ENCODE measurements around the gene NACA2.
"Not testable (repeated sequence)": the region's sequence is repeated elsewhere in the genome, so short reads cannot be mapped to it uniquely, and the experiment has no call there.

The NACA2 gene

DNA sequence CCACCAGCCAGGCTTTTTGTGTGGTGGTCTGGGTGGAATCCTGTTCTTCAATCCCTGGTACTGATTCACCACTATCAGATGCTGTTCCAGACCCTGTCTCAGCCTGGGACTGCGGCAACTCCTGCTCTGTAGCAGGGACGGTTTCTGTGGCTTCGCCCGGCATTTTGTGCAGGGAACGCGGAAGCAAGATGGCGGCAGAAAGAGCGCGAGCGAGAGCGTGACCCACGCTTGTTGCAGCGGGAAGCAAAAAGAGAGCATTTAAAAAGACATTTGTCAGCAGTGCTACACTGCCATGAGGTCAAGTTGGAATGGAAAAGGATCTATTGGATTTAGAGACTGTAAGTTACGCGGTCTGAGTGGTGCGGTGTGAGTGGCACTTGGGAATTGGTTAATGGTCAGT, at the start of gene NACA2:
NACA2 (minus strand) TSS at position 202 of the 400 bp plus-strand sequence; CDS start at position 163, 39 bp downstream.
- no peak for DNase-seq (ENCODE audit: low read depth)

DNA sequence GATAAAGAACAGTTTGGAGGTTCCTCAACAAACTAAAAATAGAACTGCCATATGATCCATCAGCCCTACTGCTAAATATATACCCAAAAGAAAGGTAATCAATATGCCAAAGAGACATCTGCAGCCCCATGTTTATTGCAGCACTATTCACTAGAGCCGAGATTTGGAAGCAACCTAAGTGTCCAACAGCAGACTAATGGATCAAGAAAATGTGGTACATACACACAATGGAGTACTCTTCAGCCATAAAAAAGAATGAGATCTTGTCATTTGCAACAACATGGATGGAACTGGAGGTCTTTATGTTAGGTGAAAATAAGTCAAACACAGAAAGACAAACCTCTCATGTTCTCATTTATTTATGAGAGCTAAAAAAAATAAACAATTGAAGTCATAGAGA, 48.8 kb upstream of the NACA2 start:
- no peak for DNase-seq (ENCODE audit: low read depth)

DNA sequence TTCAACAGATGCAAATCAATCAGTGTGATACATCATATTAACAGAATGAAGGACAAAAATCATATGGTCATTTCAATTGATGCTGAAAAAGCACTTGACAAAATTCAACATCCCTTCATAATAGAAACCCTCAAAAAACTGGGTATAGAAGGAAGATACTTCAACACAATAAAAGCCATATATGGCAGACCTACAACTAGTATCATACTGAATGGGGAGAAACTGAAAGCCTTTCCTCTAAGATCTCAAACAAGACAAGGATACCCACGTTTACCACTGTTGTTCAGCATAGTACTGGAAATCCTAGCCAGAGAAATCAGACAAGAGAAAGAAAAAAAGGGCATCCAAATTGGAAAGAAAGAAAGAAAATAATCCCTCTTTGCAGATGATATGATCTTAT, 47.1 kb upstream of the NACA2 start:
- no peak for DNase-seq (ENCODE audit: low read depth)

- peak; percentile 7 for DNase-seq (ENCODE audit: low read depth)
Measured at GRCh38 chr17:61635913-61636432, 45.0 kb upstream of the NACA2 start.

DNA sequence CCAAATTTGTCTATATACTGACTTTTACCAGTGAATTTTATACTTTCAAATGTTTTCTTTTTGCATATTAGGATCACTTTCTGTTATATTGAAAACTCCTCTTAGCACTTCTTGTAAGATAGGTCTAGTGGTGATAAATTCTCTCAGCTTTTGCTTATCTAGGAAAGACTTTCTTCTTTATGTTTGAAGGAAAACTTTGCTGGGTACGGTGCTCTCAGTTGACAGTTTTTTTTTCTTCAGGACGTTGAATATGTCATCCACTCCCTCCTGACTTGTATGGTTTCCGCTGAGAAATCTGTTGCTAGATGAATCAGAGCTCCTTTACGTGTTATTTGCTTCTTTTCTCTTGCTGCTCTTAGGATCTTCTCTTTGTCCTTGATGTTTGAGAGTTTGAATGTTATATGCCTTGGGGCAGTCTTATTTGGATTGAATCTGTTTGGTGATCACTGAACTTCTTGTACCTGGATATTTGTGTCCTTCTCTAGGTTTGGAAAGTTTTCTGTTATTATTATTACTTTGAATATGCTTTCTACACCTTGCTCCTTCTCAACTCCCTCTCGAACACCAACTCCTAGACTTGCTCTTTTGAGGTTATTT, 44.0 kb upstream of the NACA2 start:
- no peak for DNase-seq (ENCODE audit: low read depth)

DNA sequence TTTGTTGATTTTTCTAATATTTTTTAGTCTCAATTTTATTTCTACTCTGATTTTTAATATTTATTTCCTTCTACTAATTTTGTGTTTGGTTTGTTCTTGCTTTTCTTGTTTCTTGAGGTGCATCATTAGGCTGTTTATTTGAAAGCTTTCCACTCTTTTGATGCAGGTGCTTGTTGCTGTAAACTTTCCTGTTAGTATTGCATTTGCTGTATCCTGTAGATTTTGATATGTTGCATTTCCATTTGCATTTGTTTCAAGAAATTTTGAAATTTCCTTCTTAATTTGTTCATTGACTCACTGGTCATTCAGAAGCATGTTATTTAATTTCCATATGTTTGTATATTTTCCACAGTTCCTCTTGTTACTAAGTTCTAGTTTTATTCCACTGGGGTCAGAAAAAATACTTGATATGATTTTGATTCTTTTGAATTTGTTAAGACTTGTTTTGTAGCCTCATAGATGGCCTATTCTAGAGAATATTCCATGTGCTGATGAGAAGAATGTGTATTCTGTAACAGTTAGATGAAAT, 43.1 kb upstream of the NACA2 start:
- no peak for DNase-seq (ENCODE audit: low read depth)

- DNase-seq (ENCODE audit: low read depth) = no peak
Measured at GRCh38 chr17:61632826-61633225, 41.8 kb upstream of the NACA2 start.

- no peak for DNase-seq (ENCODE audit: low read depth)
Measured at GRCh38 chr17:61631800-61632199, 40.8 kb upstream of the NACA2 start.

- not testable (repeated sequence) for DNase-seq (ENCODE audit: low read depth)
Measured at GRCh38 chr17:61628158-61628557, 37.1 kb upstream of the NACA2 start.

DNA sequence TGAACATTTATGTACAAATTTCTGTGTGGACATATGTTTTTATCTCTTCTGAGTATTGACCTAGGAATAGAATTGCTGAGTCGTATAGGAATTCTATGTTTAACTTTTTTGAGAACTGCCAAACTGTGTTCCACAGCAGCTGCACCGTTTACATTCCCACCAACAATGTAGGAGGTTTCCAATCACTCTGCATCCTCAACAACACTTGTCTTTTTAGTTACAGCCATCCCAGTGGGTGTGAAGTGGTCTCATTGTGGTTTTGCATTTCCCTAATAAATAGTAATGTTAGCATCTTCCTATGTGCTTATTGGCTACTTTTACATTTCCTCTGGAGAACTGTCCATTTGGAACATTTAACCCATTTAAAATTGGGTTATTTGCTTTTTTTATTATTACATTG, 36.6 kb upstream of the NACA2 start:
- DNase-seq (ENCODE audit: low read depth) = no peak

DNA sequence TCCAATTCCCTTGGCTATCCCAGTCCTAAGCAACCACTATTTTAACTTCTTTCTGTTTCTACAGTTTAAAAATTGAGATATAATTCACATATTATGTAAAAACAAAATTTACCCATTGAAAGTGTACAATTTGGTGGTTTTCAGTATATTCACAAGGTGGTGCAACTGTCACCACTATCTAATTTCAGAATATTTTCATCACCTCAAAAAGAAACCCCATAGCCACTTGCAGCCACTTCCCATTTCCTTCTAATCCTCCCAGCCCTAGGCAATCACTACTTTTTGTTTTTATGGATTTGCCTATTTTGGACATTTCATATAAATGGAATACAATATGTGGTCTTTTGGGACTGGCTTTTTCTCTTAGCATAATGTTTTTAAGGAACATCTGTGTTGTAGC, 36.1 kb upstream of the NACA2 start:
- DNase-seq (ENCODE audit: low read depth) = no peak

- no peak for DNase-seq (ENCODE audit: low read depth)
Measured at GRCh38 chr17:61625564-61625963, 34.5 kb upstream of the NACA2 start.

- no peak for DNase-seq (ENCODE audit: low read depth)
Measured at GRCh38 chr17:61624951-61625350, 33.9 kb upstream of the NACA2 start.

GRCh38 chr17:61621317-61621716, 30.3 kb upstream of the NACA2 start:
- no peak for DNase-seq (ENCODE audit: low read depth)

DNA sequence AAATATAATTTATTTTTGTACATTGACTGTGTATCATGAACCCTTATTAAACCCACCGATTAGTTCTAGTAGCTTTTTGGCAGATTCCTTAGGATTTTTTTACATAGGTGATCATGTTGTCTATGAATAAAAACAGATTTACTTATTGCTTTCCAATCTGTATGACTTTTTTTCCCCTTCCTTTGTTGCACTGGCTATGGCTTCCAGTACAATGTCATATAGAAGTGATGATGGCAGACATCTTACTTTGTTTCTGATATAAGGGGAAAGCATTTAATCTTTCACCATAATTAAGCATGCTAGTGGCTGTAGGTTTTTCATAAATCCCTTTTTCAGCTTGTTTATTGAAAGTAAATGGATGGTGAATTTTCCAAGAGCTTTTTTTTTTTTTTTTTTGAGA, 28.9 kb upstream of the NACA2 start:
- DNase-seq (ENCODE audit: low read depth) = no peak

DNA sequence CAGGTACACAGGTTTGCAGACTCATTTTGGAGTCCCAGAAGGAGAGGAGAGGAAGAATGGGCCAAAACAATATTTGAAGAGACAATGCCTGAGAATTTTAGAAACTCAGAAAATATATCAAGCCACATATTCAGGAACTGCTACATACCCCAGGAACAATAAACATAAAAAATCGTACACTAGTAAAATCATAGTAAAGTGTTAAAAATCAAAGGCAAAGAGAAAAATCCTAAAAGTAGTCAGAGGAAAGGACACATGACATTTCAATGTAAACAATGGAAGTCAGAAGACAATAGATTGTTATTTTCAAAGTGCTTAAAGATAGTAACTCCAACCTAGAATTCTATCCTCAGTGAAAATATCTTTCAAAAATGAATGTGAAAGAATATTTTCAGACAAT, 28.5 kb upstream of the NACA2 start:
- no peak for DNase-seq (ENCODE audit: low read depth)

DNA sequence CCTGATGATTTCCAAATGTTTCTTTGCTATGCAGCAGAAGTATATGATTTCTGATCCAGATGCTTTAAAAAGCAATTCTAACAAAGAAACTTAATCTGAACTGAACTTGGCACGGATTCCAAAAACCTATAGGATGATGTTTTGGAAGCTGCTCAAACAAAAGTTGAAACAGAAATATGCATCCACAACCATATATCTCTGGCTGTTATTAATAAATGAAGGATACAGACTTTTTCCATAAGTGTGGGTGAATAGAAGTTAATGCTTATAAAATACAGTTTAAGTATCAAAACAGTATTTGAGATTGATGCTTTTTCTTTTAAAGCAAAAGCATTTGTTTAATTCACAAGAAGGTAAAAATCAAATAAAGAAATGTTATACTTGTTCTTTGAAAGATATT, 27.9 kb upstream of the NACA2 start:
- DNase-seq (ENCODE audit: low read depth) = no peak

GRCh38 chr17:61617330-61617729, 26.3 kb upstream of the NACA2 start:
- DNase-seq (ENCODE audit: low read depth) = no peak

DNA sequence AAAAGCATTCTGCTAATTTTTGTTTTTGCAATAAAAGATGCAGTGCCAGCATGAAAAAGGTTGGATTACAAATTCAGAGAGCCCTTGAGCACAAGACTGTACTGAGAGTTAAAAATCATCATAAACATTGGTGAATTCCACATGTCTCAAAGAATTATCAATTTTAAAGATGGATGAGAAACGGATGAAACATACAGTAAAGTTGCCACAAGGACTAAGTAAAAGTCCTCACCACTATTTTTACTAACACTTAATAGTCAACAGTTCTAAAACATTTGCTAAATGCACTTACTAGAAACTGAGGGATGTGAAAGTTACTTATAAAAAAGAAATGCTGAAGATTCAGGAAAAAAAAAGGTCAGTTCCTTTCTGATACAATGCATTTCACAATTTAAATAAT, 25.8 kb upstream of the NACA2 start:
- no peak for DNase-seq (ENCODE audit: low read depth)

DNA sequence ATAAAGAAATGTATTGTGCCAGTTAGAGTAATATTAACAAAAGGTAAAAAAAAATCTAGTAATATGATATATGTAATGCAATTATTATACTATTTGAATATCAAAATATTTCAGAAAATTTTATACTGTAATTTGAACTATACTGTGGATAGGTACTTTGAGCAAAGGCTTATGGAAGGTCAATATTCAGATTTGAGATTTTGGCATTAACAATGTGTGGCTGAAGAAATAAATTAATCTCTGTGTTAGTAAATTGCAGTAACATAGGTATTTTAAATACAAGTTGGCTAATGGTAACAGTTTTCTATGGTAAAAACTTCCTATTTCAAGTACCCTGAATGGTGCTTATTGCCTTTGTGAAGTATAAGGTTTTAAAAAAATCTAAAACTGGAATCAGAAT, 23.2 kb upstream of the NACA2 start:
- DNase-seq (ENCODE audit: low read depth) = no peak

GRCh38 chr17:61611323-61611722, 20.3 kb upstream of the NACA2 start:
- DNase-seq (ENCODE audit: low read depth) = no peak

DNA sequence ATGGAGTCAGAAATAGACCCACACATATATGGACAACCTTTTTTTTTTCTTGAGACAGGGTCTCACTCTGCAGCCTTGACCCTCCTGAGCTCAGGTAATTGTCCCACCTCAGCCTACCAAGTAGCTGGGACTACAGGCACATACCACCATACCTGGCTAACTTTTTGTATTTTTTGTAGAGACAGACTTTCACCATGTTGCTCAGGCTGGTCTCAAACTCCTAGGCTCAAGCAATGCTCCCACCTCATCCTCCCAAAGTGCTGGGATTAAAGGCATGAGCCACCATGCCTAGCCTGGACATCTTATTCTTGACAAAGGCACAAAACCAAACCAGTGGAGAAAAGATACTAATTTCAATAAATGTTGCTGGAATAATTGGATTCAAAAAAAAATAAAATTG, 14.7 kb upstream of the NACA2 start:
- no peak for DNase-seq (ENCODE audit: low read depth)

DNA sequence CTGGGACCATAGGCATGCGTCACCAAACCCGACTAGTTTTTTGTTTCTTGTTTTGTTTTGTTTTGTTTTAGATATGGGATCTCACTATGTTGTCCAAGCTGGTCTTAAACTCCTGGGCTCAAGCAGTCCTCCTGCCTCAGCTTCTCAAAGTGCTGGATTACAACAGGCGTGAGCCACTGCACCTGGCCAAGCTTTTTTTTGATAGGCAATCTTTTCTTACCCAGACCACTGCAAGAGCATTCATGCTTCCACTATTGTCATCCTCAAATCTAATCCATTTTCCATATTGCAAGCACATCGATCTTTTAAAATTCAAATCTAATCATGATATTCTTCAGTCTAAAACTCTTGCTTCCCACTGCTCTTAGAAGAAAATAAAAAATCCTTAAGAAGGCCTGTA, 10.3 kb upstream of the NACA2 start:
- DNase-seq (ENCODE audit: low read depth) = no peak

GRCh38 chr17:61600621-61601020, 9.6 kb upstream of the NACA2 start:
- DNase-seq (ENCODE audit: low read depth) = no peak
